ENCODE measurements around the gene MCU.

DNA sequence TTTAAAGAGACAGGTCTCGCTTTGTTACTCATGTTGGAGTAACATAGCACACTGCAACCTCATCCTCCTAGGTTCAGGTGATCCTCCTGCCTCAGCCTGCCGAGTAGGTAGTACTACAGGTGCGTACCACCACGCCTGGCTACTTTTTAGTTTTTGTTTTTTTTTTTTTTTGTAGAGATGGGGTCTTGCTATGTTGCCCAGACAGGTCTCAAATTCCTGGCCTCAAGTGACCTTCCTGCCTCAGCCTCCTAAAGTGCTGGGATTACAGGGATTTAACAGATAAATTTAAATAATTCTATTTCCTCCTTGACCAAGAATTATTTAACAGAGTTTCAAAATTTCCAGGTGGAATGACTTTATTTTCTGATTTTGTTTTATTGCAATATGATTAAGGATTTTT lies 104.6 kb downstream of the MCU start:
- TF ChIP-seq, protein P1, sequence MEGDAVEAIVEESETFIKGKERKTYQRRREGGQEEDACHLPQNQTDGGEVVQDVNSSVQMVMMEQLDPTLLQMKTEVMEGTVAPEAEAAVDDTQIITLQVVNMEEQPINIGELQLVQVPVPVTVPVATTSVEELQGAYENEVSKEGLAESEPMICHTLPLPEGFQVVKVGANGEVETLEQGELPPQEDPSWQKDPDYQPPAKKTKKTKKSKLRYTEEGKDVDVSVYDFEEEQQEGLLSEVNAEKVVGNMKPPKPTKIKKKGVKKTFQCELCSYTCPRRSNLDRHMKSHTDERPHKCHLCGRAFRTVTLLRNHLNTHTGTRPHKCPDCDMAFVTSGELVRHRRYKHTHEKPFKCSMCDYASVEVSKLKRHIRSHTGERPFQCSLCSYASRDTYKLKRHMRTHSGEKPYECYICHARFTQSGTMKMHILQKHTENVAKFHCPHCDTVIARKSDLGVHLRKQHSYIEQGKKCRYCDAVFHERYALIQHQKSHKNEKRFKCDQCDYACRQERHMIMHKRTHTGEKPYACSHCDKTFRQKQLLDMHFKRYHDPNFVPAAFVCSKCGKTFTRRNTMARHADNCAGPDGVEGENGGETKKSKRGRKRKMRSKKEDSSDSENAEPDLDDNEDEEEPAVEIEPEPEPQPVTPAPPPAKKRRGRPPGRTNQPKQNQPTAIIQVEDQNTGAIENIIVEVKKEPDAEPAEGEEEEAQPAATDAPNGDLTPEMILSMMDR (IDR thresholded peaks at IDR 0.05), result no peak
- TF ChIP-seq POLR2A (IDR thresholded peaks at IDR 0.05; ENCODE audit: low read depth), result no peak
- TF ChIP-seq EP300 (IDR thresholded peaks at IDR 0.05), result no peak
- no peak for TF ChIP-seq POLR2AphosphoS5 (IDR thresholded peaks at IDR 0.05)
